Stimulated activated naive CD4-positive, alpha-beta T cell treated with Interleukin-2 at 50 U/mL for 16 hours (primary cell): ENCODE results near the gene CDKN2B.
A peak's percentile ranks its signal among the peaks of the same experiment; 100 is the strongest.
"Not testable (repeated sequence)": the region's sequence is repeated elsewhere in the genome, so short reads cannot be mapped to it uniquely, and the experiment has no call there.

ENCODE experiments used
- DNase-seq: peaks from one replicate; lab custom pipeline; 2025; lab: John Stamatoyannopoulos, UW

CDKN2B gene

GRCh38 chr9:22008717-22009505 lies at the start of gene CDKN2B:
Gene CDKN2B (minus strand): TSS chr9:22009305. CDS start chr9:22008953, 352 bp downstream.
- peak; percentile 77 for DNase-seq

GRCh38 chr9:22057972-22058371 lies 48.9 kb upstream of the CDKN2B start:
- DNase-seq, result not testable (repeated sequence)

DNA sequence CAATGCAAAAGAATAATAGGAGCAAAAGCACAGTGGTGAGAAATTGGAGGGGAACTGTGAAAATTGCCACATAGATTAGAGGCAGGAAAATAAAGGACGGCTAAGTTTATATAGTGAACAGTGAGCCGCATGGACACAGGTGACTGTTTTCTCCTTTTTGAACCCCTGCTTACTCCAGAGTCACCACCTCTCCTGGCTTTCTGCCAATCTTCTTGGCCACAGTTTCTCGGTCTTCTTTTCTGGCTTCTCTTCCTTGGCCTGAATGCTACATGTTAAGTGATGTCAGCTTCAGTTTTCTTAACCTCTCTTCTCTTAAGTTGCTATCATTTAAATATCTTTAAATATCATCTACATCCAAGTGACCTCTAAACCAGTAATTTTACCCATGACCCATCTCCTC lies 47.3 kb upstream of the CDKN2B start:
- no peak for DNase-seq

DNA sequence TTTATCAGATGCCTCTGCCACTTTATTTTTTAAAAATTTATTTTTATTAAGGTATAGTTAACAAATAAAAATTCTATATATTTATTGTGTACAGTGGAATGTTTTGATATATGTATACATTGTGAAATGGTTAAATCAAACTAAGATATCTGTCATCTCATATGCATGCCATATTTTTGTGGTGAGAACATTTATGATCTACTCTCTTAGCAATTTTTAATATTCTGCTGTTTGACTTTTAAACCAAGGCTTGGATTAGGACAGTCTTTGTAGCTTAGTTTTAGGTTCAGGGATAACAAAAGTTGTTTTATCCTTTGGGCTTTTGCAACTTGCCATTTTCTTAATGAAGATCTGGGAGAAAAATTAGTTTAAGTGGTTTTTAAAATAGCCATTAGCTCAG lies 46.0 kb upstream of the CDKN2B start:
- no peak for DNase-seq

GRCh38 chr9:22054529-22054928 lies 45.4 kb upstream of the CDKN2B start:
- no peak for DNase-seq

DNA sequence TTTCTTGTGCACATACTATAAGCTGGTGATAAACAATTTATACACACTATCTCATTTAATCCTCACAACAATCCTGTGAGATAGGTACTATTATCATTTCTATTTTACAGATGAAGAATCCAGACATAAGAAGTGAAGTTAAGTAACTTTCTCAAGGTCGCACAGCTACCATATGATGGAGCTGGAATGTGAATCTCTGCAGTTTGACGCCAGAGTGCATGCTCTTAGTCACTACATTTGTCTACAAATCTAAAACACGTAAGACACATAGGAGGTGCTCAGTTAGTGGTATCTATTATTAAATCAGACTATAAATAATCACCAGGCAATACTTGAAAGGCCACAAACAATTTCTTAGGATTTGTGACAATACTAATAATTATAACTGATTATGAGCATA lies 45.0 kb upstream of the CDKN2B start:
- no peak for DNase-seq

DNA sequence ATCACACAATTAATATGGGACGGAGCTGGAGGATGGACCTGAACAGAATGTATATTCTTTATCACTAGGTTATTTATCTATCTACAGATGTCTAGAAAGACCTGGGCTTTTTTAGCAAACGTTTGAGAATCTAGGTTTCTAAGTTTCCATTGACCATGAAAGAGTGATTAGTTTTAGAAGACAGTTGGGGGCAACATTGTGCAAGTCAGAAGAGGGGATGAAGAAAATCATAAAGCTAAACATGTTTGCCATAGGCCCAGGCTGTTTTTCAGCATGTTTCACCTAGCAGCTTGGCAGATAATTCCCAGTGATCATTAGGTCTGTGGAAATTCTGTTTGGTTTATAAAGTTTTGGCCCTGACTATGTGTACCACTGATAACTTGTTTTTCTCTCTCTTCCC lies 44.1 kb upstream of the CDKN2B start:
- no peak for DNase-seq

- peak; percentile 12 for DNase-seq
Measured at GRCh38 chr9:22052376-22052945, 43.4 kb upstream of the CDKN2B start.

GRCh38 chr9:22050924-22051323 lies 41.8 kb upstream of the CDKN2B start:
- no peak for DNase-seq

DNA sequence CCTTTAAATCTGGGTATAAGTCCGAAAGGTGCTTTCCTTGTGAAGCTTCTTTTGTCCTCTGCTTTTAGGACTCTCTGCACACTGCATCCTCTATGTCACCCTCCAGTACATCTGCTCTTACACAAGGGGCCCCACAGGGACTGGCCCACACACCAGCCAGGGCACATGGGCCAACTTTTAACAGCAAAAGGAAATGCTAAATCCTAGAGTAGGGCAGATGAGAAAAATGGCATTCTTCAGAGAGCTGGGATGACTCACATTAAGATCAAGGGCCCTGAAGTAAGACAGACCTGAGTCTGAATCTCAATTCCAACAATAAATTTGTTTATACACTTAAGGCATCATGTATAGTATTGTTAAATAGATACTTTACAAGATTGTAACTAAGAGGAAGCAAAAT lies 40.3 kb upstream of the CDKN2B start:
- DNase-seq, result no peak

- no peak for DNase-seq
Measured at GRCh38 chr9:22047596-22047995, 38.5 kb upstream of the CDKN2B start.

GRCh38 chr9:22046243-22046885 lies 37.3 kb upstream of the CDKN2B start:
- no peak for DNase-seq

DNA sequence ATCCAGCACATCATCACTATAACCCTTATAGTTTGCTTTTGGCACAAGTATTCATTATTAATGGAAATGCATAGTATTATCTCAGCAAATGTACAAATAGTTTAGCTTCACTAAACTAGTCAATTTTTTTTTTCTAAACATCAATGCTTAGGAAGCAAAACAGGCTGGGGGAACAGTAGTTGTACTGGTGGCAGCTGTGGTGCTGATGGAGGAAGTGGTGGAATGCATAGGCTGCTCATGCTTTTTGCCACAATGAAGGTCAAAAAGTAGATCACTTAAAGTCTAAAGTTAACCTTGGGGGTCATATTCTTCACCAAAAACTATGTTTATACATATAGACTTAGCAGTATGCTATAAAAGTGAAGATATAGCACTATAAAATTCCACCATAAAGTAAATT lies 36.3 kb upstream of the CDKN2B start:
- DNase-seq, result no peak

GRCh38 chr9:22044583-22044982 lies 35.5 kb upstream of the CDKN2B start:
- no peak for DNase-seq

- DNase-seq, result no peak
Measured at GRCh38 chr9:22043928-22044327, 34.8 kb upstream of the CDKN2B start.

DNA sequence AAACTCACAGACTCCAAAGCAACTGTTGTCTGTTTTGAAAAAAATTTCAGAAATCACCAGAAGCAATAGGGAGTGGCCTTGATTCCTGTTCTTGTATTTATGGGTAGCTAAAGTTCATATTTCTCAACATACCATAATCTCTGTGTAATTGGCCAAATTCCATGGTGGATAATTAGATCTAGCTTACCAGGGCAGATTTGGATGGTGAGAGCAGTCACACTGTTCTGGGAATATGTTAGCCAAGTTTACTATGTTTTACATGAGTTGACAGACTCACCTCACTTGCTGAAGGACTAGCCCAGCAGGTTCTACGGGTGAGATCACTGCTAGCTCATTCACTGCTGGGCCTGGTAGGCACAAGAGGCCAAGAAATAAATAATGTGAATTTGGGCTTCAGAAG lies 32.7 kb upstream of the CDKN2B start:
- no peak for DNase-seq

DNA sequence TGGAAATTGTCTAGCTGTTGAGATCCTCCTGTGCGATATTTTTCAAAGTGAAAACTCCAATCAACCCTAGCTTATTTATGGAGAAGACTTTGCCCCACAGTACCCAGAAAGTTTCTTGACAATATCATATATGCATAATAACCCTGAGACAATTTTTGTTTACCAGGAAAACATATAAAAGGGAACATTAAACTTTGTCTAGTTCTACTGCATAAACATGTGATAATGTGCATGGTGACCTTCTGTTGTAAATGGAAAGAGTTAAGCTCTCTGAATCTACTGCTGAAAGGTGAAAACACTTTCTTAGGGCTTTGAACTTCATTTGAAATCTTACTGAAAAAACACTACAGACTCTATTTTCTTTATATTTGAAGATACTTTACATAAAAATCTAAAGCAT lies 32.2 kb upstream of the CDKN2B start:
- DNase-seq, result no peak

- no peak for DNase-seq
Measured at GRCh38 chr9:22040760-22041159, 31.7 kb upstream of the CDKN2B start.

DNA sequence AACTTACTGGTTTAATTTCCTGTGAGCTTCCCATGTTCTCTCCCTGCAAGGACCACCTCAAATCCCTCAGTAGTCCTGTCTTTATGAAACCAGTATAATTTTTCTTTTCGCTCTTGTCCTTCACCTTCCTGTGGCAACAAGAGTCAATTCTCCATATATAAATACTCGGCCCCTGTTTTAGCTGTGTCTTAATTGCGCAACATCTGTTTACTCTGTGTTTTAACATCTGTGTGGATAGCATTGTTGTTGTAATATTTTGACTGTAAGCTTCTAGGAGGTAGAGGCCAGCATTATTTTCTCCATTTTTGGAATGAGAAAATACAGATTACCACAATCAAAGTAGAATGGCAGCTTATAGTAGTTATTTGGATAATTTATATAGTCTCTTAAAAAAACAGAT lies 30.2 kb upstream of the CDKN2B start:
- no peak for DNase-seq

- no peak for DNase-seq
Measured at GRCh38 chr9:22037954-22038690, 29.0 kb upstream of the CDKN2B start.

DNA sequence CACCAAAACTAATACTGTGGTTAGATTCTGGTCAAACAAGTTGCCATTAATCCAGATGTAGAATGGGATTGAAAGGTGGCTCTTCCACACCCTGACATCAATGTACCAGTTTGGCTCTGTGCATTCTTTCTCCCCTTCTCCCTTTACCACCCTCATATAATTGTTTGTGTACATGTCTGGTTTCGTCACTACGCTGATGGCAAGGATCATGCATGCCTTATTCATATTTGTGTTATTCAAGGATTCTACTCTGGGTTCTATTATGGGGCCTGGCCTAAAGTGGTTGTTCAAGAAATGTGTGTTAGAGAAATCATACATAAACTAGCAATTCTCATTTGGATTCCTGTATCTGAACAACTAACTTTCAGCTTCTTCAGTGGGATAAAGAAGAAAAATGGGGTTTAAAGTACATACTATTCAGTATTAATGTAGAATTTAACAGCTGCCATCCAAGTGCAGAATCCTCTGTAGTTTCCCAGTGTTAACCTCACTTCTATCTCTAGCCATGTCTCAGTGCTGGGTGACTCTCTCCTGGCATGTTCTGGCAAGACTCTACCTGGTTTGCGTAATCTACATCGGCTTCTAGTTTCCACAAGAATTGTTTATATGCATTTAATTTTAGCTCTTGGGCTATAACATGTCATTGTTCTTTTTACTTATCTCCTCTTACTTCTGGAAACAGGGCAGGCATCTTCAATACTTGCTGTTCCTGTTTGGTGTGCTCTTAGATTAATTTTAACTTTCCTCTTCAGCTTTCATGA lies 27.9 kb upstream of the CDKN2B start:
- no peak for DNase-seq

GRCh38 chr9:22035591-22036011 lies 26.5 kb upstream of the CDKN2B start:
- DNase-seq, result no peak
